Gastroesophageal sphincter (tissue), 3 donors: ENCODE measurements around the gene CDH23.

Source experiments
- EP300 ChIP-seq: sonication (generic); formaldehyde crosslinking; IDR thresholded peaks from one replicate; pipeline ENCODE4 v1.6.1; 2017; ENCODE audit warnings: antibody characterized with exemption, mild to moderate bottlenecking
- POLR2A ChIP-seq, 2 donors: fragments of 450-650 bp; IDR thresholded peaks; one replicate each; pipeline ENCODE4 v1.6.1; 2017; ENCODE audit warnings: antibody characterized with exemption in 2 of 2, mild to moderate bottlenecking in 2 of 2, moderate library complexity in 1 of 2
- POLR2AphosphoS5 ChIP-seq: sonication (generic); formaldehyde crosslinking; IDR thresholded peaks from one replicate; pipeline ENCODE4 v1.6.1; 2017; ENCODE audit warnings: antibody characterized with exemption
- TF ChIP-seq, protein P1 (sequence below), 4 experiments: fragments of 200-600 bp in 2 of 4; fragments of 450-650 bp in 2 of 4; sonication (generic) in 1 of 4; IDR thresholded peaks; one replicate each; pipeline ENCODE4 v1.5.1; 2017 to 2019; ENCODE audit warnings: antibody characterized with exemption in 4 of 4, mild to moderate bottlenecking in 2 of 4, moderate library complexity in 2 of 4

GRCh38 chr10:71474702-71475242, 78.1 kb downstream of the CDH23 start:
- TF ChIP-seq, protein P1, sequence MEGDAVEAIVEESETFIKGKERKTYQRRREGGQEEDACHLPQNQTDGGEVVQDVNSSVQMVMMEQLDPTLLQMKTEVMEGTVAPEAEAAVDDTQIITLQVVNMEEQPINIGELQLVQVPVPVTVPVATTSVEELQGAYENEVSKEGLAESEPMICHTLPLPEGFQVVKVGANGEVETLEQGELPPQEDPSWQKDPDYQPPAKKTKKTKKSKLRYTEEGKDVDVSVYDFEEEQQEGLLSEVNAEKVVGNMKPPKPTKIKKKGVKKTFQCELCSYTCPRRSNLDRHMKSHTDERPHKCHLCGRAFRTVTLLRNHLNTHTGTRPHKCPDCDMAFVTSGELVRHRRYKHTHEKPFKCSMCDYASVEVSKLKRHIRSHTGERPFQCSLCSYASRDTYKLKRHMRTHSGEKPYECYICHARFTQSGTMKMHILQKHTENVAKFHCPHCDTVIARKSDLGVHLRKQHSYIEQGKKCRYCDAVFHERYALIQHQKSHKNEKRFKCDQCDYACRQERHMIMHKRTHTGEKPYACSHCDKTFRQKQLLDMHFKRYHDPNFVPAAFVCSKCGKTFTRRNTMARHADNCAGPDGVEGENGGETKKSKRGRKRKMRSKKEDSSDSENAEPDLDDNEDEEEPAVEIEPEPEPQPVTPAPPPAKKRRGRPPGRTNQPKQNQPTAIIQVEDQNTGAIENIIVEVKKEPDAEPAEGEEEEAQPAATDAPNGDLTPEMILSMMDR (IDR thresholded peaks at IDR 0.05): no peak
- no peak for TF ChIP-seq POLR2AphosphoS5
- TF ChIP-seq POLR2A (IDR thresholded peaks at IDR 0.05): no peak
- TF ChIP-seq EP300: no peak
